Sigmoid colon (tissue), 7 donors: Measurements from ENCODE around the gene ENTREP3. TPM values are rescaled to one million over a fixed set of nuclear protein-coding genes. Genes with fewer than 3 reads are reported as not detected.

ENCODE experiments used
- DNase-seq: peaks from one replicate; pipeline ENCODE4 v3.0.0-alpha.2; 2019
- H3K27ac ChIP-seq, 4 donors: fragments of 200-600 bp; sonication (generic); one replicate each; pipeline ENCODE4 v1.5.1; 2016 to 2019; ENCODE audit warnings: mild to moderate bottlenecking in 1 of 4
- H3K27me3 ChIP-seq, 3 donors: fragments of 200-600 bp; sonication (generic); one replicate each; pipeline ENCODE4 v1.5.1; 2019; ENCODE audit warnings: mild to moderate bottlenecking in 1 of 3
- H3K36me3 ChIP-seq, 4 donors: fragments of 200-600 bp; sonication (generic); one replicate each; pipeline ENCODE4 v1.5.1; 2016 to 2019
- H3K4me1 ChIP-seq, 4 donors: fragments of 200-600 bp; sonication (generic); one replicate each; pipeline ENCODE4 v1.5.1; 2017 to 2019
- H3K4me3 ChIP-seq, 4 donors: fragments of 200-600 bp; sonication (generic); one replicate each; pipeline ENCODE4 v1.5.1; 2017 to 2019; ENCODE audit warnings: mild to moderate bottlenecking in 2 of 4, moderate library complexity in 1 of 4
- H3K9me3 ChIP-seq, 4 donors: fragments of 200-600 bp in 3 of 4; sonication (generic) in 3 of 4; one replicate each; pipeline versions ENCODE4 v1.5.1 to v1.6.1; 2013 to 2019
- EP300 ChIP-seq, 4 donors: sonication (generic); formaldehyde crosslinking; IDR thresholded peaks; one replicate each; pipeline ENCODE4 v1.6.1; 2017; ENCODE audit warnings: antibody characterized with exemption in 4 of 4
- POLR2A ChIP-seq, 2 donors: fragments of 450-650 bp; IDR thresholded peaks; one replicate each; pipeline ENCODE4 v1.6.1; 2016; ENCODE audit warnings: antibody characterized with exemption in 2 of 2, mild to moderate bottlenecking in 2 of 2, moderate library complexity in 2 of 2
- POLR2AphosphoS5 ChIP-seq, 4 donors: sonication (generic); formaldehyde crosslinking; IDR thresholded peaks; one replicate each; pipeline ENCODE4 v1.6.1; 2017; ENCODE audit warnings: antibody characterized with exemption in 4 of 4
- WGBS, 2 donors: extraction: QIAGEN DNeasy Blood & Tissue Kit; methylation state at CpG; one replicate each; pipeline ENCODE4 v1.1.7; 2013; 5-methylcytosine and 5-hydroxymethylcytosine counted together
- intact Hi-C: fragments of 100-400 bp; cut with DNase I; formaldehyde crosslinking; loops from one replicate; pipeline ENCODE4 v1.15.1; 2023
- polyA plus RNA-seq, 3 donors: library from polyadenylated mRNA; stranded (reverse); fragments of 200-250 nt; gene quantifications; one replicate each; pipeline ENCODE4 v1.2.3, GENCODE V29; 2013
- total RNA-seq, 4 donors: library from RNA; depleted of rRNA; stranded (reverse); fragments of >200 nt; gene quantifications; one replicate each; pipeline ENCODE4 v1.1.0, GENCODE V29; 2016
- TF ChIP-seq, protein P1 (sequence below), 4 experiments: fragments of 450-650 bp in 3 of 4; fragments of 200-600 bp in 1 of 4; IDR thresholded peaks; one replicate each; pipeline ENCODE4 v1.5.1; 2016 to 2019; ENCODE audit warnings: antibody characterized with exemption in 4 of 4, mild to moderate bottlenecking in 3 of 4, moderate library complexity in 2 of 4
- donor health status: healthy with polysubstance abuse.
- donor health status: Bipolar disorder and iron deficiency.
- donor health status: healthy.

Gene ENTREP3
- total and polyA plus RNA-seq, 7 donors: 5.4 to 44.0 (median 15.7) TPM

DNA sequence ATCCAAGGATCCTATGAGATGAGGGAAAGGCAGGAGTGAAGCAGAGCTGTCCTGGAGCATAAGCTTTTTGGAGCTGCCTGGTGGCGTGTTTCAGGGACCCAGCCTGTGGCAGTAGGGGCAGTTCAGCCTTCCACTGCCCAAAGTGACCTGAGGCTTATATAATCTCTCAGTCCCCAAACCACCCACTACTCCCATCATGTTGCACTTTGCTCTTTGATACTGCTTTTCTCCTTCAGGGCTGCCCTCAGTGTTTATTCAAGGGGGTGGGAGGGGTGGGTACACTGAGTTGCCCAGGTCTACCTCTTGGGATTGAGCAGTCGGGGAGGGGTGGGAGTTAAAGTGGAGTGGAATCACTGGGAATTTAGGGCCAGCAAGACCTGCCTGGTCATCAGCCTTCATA is 31.3 kb upstream of the ENTREP3 start:
- intact Hi-C loops: no loop called here
- H3K36me3 ChIP-seq: no peaks in the 10 kb centered on the region
- no peaks in the 10 kb centered on the region for H3K9me3 ChIP-seq
- no peak overlapping the region for H3K4me3 ChIP-seq
- WGBS, 2 donors: 94 to 96% methylated on average over 2 of the region's 2 CpGs
- DNase-seq: no peak
- no peak for TF ChIP-seq POLR2AphosphoS5 (IDR thresholded peaks at IDR 0.05)
- TF ChIP-seq, protein P1, sequence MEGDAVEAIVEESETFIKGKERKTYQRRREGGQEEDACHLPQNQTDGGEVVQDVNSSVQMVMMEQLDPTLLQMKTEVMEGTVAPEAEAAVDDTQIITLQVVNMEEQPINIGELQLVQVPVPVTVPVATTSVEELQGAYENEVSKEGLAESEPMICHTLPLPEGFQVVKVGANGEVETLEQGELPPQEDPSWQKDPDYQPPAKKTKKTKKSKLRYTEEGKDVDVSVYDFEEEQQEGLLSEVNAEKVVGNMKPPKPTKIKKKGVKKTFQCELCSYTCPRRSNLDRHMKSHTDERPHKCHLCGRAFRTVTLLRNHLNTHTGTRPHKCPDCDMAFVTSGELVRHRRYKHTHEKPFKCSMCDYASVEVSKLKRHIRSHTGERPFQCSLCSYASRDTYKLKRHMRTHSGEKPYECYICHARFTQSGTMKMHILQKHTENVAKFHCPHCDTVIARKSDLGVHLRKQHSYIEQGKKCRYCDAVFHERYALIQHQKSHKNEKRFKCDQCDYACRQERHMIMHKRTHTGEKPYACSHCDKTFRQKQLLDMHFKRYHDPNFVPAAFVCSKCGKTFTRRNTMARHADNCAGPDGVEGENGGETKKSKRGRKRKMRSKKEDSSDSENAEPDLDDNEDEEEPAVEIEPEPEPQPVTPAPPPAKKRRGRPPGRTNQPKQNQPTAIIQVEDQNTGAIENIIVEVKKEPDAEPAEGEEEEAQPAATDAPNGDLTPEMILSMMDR (IDR thresholded peaks at IDR 0.05): no peak
- no peak for TF ChIP-seq POLR2A (IDR thresholded peaks at IDR 0.05)
- TF ChIP-seq EP300 (IDR thresholded peaks at IDR 0.05): no peak
- H3K27ac ChIP-seq: no peak overlapping the region
- no peaks in the 10 kb centered on the region for H3K27me3 ChIP-seq
- no peaks in the 10 kb centered on the region for H3K4me1 ChIP-seq

DNA sequence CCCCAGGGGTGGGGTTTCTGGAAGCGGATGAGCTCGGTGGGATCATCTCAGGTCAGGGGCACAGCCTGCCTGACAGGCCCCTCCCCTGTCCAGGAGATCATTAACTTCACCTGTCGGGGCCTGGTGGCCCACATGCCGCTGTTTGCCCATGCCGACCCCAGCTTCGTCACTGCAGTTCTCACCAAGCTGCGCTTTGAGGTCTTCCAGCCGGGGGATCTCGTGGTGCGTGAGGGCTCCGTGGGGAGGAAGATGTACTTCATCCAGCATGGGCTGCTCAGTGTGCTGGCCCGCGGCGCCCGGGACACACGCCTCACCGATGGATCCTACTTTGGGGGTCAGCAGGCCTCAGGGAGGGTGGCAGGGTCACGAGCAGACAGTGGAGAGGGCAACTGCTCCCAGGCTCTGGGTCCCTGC is 30.4 kb upstream of the ENTREP3 start:
- intact Hi-C loops: no loop called here
- Histone ChIP-seq H3K27me3 (no peaks in the 10 kb centered on the region), H3K9me3 (no peaks in the 10 kb centered on the region), H3K4me3 (no peak overlapping the region), H3K27ac (no peak overlapping the region), H3K4me1 (no peaks in the 10 kb centered on the region), H3K36me3 (no peaks in the 10 kb centered on the region)
- DNase-seq: no peak
- WGBS, 2 donors: 94 to 95% methylated on average over 18 of the region's 18 CpGs
- TF ChIP-seq POLR2A (IDR thresholded peaks at IDR 0.05) (no peak), EP300 (IDR thresholded peaks at IDR 0.05) (no peak), POLR2AphosphoS5 (IDR thresholded peaks at IDR 0.05) (no peak)
- TF ChIP-seq, protein P1 (IDR thresholded peaks at IDR 0.05): no peak

DNA sequence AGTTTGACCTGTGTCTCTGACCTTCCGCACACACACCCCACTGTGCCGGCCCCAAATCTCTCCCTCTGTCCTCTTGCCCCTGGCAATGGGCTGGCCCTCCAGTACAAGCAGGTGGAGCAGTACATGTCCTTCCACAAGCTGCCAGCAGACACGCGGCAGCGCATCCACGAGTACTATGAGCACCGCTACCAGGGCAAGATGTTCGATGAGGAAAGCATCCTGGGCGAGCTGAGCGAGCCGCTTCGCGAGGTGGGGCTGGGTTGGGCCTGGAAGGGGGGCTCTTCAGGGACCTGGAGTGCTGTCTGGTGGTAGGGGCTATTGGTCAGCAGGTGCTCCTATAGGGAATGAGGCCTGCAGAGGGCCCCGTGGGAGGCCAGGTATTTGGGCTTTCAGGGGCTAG is 29.8 kb upstream of the ENTREP3 start:
- no peaks in the 10 kb centered on the region for H3K36me3 ChIP-seq
- 95 to 96% methylated on average over 14 of the region's 14 CpGs for WGBS, 2 donors
- H3K27ac ChIP-seq: no peak overlapping the region
- no peaks in the 10 kb centered on the region for H3K9me3 ChIP-seq
- TF ChIP-seq EP300 (IDR thresholded peaks at IDR 0.05): no peak
- TF ChIP-seq POLR2AphosphoS5 (IDR thresholded peaks at IDR 0.05): no peak
- TF ChIP-seq POLR2A (IDR thresholded peaks at IDR 0.05): no peak
- TF ChIP-seq, protein P1 (IDR thresholded peaks at IDR 0.05): no peak
- H3K4me3 ChIP-seq: no peak overlapping the region
- DNase-seq: no peak
- intact Hi-C loops: no loop called here
- H3K27me3 ChIP-seq: no peaks in the 10 kb centered on the region
- no peaks in the 10 kb centered on the region for H3K4me1 ChIP-seq

DNA sequence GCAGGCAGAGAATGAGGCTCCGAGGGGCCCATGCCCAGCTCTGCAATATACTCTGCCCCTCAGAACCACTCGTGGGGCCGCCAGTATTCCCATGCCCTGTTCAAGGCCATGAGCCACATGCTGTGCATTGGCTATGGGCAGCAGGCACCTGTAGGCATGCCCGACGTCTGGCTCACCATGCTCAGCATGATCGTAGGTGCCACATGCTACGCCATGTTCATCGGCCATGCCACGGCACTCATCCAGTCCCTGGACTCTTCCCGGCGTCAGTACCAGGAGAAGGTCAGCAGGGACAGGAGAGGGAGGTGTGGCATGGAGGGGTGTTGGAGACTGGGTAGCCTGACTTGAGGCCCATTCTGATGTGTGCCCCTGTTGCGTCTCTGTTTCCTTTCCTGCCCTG is 29.2 kb upstream of the ENTREP3 start:
- no peak for DNase-seq
- Histone ChIP-seq H3K4me1 (no peaks in the 10 kb centered on the region), H3K27me3 (no peaks in the 10 kb centered on the region), H3K4me3 (no peak overlapping the region), H3K27ac (no peak overlapping the region), H3K36me3 (no peaks in the 10 kb centered on the region), H3K9me3 (no peaks in the 10 kb centered on the region)
- WGBS, 2 donors: 95% methylated on average over 12 of the region's 12 CpGs
- TF ChIP-seq EP300 (IDR thresholded peaks at IDR 0.05): no peak
- TF ChIP-seq, protein P1 (IDR thresholded peaks at IDR 0.05): no peak
- no peak for TF ChIP-seq POLR2AphosphoS5 (IDR thresholded peaks at IDR 0.05)
- intact Hi-C loops: no loop called here

DNA sequence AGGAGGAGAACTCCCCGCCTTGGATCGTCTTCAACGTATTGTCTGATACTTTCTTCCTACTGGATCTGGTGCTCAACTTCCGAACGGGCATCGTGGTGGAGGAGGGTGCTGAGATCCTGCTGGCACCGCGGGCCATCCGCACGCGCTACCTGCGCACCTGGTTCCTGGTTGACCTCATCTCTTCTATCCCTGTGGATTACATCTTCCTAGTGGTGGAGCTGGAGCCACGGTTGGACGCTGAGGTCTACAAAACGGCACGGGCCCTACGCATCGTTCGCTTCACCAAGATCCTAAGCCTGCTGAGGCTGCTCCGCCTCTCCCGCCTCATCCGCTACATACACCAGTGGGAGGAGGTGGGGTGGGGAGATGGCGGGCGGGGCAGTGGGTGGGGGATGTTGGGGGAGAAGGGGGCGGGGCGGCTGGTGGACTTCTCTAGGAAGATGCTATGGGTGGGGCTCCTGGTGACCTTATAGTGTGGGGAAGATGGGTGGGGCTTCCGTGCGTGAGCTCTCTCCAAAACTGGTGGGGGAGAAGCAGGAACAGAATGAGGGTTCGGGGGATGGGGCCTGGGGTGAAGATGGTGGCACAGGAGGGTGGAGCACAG is 27.3 kb upstream of the ENTREP3 start:
- no peak overlapping the region for H3K4me3 ChIP-seq
- 96 to 97% methylated on average over 29 of the region's 29 CpGs for WGBS, 2 donors
- no peaks in the 10 kb centered on the region for H3K36me3 ChIP-seq
- no peak overlapping the region for H3K27ac ChIP-seq
- no peak for DNase-seq
- TF ChIP-seq POLR2AphosphoS5 (IDR thresholded peaks at IDR 0.05) (no peak), POLR2A (IDR thresholded peaks at IDR 0.05) (no peak), EP300 (IDR thresholded peaks at IDR 0.05) (no peak)
- TF ChIP-seq, protein P1 (IDR thresholded peaks at IDR 0.05): no peak
- H3K4me1 ChIP-seq: peaks cover 0 to 13% (median 10%) of the 10 kb centered on the region in 4 donors
- H3K27me3 ChIP-seq: no peaks in the 10 kb centered on the region
- no peaks in the 10 kb centered on the region for H3K9me3 ChIP-seq
- intact Hi-C loops: no loop called here
